ENCODE data around the gene IFT27. TPM values are rescaled to one million over a fixed set of nuclear protein-coding genes. Genes with fewer than 3 reads are reported as not detected.
"Not testable (repeated sequence)": the region's sequence is repeated elsewhere in the genome, so short reads cannot be mapped to it uniquely, and the experiment has no call there.

The IFT27 gene
- total RNA-seq, 1 donor from 2014 or later: 26.9 TPM

DNA sequence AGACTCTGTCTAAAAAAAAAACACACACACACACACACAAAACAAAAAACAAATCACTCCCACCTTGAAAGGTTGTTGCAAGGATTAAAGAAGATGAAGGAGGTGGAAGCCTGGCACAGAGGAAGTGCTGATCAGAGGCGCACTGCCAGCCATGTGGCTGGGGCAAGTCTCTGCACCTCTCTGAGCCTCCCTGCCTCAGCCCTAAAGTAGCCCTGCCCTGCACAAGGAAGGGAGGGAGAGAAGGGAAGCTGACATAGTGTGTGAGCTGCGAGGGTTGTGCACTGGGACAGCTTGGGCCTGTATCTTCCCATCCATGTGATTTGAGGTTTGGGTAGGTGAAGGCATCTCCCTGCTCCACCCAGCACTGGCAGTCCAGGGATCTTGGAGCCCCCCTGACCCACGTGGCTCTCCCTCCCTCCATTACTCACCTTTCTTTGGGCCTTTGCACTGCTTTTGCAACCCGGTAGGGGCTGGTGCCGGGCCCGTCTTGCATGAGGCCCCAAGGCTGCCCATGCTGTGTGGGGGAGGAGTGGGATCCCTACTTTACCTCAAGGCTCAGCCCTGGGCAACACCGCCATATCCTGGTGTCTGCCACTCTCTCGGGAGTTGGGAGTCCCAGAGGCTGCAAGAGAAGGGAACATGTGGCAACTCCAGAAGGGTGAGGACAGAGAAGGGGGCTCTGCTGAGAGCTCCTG, 30.5 kb downstream of the IFT27 start:
- intact Hi-C loops (cut with micrococcal nuclease): no loop called here

DNA sequence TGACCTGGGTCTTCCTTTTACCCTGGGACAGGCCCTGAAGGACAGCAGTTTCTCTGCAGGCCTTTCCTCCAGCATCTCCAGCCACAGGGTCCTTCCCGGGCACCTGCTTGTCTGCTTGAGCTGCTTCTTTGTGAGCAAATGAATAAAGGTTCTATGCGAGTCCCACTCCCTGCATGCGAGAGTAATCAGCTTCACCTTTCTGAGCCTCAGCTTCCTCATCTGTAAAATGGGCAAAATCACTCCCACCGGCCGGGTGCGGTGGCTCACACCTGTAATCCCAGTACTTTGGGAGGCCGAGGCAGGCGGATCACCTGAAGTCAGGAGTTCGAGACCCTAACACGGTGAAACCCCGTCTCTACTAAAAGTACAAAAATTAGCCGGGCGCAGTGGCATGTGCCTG, 31.1 kb downstream of the IFT27 start:
- intact Hi-C loops (cut with micrococcal nuclease): no loop called here

DNA sequence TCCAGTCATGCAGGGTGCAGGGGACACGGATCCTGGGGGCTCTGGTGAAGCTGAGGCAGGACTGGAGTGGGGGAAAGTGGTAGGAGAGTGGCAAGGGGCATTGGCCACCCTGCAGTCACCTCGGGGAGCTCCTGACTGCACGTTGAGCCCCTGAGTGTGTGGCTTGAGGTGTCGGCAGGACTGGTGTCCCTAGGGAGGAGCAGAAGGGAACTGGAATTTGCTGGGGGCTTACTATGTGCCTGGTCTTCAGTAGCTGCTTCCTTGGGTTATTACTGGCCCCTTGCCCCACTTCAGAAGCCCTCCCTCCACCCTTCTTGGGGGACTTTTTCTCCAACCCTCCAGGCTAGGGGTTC, 31.5 kb downstream of the IFT27 start:
- intact Hi-C loops (cut with micrococcal nuclease): no loop called here

DNA sequence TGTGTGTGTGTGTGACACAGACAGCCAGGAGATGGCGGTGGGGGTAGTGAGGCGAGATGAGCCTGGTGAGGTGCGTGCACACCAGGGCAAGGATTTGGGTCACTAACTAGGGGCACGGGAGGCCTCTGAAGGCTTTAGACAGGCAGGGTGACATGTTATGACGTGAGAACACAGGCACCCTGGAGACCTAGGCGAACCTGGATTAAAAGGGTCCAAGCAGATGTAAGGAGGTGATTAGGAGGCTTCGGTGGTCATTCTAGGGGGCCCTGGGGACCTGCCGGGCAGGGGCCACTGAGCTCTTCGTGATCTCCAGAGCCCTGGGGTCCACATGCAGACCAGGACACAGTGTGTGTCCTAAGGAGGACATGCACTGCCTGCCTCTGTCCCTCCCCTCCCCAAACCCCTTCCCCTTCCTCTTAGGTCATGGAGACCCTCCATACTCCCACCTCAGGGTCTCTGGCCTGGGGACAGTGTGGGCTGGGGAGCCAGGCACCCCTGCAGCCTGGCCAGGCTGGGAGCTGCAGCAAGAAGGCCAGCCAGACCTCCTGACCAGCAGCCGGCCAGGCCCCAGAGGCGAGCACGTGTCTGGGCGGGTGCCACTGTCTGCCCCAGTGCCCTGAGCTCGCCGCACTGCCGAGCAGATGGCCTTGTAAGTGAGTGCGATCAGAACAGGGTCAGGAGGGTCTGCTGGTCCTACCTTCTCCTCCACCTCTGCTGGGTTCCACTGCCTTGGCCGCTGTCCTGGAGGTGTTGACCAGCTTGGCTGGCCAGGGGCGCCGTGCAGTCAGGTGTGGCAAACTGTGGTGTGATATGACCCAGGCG, 32.1 kb downstream of the IFT27 start:
- intact Hi-C loops (cut with micrococcal nuclease): no loop called here

DNA sequence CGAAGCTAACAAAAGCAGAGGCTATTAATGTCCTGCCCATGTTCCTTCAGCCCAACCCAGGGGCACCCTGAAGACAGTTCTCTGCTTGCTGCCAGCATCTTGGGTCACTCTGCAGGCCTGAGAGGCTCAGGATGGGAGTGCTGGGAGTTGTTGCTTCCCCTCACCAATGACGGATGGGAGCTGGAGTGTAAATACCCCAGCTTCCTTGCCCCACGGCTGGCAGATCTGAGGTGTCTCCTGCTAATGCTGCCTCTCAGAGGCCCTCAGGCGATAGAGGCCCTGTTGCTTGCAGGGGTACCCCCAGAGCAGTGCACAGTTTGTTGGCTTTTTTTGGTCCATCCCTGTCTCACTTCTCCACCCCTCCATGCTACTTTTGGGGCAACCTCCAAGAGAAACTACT, 32.9 kb downstream of the IFT27 start:
- intact Hi-C loops (cut with micrococcal nuclease): no loop called here

DNA sequence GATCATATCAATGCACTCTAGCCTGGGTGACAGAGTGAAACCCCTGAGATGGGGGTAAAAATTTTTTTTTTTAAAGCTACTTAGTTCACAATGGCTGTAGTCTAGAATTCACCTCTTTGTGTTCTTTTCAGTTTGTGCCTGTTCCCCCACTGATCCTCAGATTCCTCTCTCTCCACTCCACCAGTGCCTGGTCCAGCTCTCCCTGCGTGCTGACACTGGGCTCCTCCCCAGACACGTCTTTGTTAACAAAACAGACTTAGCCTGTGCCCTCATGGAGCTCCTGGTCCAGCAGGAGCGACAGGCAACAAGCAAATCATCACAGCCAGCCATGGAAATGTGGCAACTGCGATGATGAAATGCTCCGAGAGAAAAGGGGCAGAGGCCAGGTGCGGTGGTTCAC, 34.0 kb downstream of the IFT27 start:
- intact Hi-C loops (cut with micrococcal nuclease): no loop called here

DNA sequence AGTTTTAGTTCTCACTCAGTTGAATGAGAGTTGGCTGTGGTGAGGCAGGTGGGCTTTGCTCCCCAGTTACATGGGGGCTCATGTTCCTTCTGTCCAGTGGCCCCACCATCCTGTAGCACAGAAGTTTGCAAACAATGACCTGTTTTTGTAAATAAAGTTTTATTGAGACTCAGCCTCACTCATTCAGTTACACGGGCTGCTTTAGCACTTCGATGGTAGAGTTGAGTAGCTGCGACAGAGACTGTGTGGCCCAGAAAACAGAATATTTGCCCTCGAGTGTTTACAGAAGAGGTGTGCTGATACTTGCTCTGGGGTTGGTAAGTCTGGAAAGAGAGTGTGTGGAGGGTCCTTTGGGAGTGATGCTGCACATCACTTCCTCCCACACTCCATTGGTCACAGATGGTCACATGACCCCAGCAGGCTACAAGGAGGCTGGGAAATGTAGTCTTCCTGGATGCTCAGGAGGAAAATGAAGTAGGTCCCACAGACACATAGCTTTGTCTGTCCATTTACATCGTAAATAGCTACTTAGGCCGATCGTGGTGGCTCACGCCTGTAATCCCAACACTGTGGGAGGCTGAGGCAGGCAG, 34.6 kb downstream of the IFT27 start:
- intact Hi-C loops (cut with micrococcal nuclease): no loop called here

DNA sequence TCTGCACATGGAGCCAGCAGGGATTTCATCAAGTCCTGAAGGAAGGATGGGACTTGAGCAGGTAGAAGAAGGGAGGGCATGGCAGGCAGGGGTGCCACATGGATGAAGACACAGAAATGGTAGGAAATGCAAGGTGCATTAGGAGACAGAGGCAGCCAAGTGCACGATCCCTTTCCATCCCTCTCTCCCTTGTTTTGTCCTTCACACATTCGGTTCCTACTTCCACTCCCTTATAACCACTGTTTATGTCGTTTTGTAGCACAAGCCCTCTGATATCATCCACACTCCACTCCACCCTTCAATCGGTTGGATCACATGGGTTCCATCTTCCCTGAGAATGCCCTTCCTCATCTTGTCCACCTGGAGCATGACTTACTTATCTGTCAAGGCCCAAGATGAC, 35.2 kb downstream of the IFT27 start:
- intact Hi-C loops (cut with micrococcal nuclease): no loop called here

DNA sequence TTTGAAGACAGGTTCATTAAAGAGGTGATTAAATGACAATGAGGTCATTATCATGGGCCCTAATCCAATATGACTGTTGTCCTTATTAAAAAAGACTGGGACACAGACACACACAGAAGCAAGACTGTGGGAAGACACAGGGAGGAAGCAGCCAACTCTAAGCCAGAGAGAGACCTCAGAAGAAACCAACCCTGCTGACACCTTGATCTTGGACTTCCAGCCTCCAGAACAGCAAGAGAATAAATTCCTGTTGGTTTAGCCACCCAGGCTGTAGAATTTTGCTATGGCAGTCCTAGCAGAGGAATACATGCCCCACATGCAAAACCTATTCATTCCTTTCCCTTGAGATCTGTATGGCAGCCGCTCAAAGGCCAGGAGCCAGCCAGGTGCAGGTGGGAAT, 36.7 kb downstream of the IFT27 start:
- intact Hi-C loops (cut with micrococcal nuclease): no loop called here

DNA sequence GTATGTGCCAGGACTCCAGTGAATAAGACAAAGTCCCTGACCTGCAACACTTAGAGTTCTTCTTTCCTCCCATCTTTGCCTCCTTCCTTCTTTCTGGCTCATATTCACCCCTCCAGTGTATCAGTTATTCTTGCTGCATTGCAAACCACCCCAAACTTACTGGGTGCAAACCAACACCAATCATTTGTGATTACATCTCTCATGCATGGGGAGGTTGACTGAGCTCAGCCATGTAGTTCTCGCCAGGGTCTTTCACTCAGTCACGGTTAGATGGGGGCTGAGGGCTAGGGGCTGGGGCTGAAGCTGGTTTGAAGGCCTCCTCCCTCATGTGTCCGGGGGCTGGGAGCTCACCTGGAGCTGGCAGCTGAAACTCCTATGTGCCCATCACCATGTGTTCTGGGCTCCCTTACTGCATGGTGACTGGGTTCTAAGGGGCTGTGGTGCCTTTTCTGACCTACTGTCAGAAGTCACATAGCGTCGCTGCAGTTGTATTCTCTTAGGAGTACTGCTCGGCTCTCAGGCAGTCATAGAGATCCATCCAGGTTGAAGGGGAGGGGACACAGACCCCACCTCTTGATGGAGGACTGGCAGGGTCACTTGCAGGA, 37.4 kb downstream of the IFT27 start:
- intact Hi-C loops (cut with micrococcal nuclease): no loop called here

DNA sequence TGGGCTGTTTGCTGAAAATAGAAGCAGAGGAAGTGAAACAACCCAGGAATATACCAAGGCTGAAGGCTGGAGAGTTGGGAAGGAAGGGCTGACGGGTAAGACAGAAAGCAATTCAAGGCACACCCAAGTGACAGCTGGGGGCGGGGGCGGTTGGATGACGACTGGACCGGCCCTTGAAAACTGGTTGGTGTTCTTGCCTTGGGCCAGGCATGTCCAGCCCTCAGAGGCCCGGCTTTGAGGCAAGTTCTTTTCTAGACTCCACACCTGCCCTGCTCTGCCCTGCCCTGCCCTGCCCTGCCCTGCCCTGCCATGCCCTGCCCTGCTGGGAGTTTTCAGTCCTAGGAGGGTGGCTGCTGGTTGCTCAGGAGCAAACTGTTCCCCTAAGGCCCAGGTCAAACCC, 38.1 kb downstream of the IFT27 start:
- intact Hi-C loops (cut with micrococcal nuclease): no loop called here

DNA sequence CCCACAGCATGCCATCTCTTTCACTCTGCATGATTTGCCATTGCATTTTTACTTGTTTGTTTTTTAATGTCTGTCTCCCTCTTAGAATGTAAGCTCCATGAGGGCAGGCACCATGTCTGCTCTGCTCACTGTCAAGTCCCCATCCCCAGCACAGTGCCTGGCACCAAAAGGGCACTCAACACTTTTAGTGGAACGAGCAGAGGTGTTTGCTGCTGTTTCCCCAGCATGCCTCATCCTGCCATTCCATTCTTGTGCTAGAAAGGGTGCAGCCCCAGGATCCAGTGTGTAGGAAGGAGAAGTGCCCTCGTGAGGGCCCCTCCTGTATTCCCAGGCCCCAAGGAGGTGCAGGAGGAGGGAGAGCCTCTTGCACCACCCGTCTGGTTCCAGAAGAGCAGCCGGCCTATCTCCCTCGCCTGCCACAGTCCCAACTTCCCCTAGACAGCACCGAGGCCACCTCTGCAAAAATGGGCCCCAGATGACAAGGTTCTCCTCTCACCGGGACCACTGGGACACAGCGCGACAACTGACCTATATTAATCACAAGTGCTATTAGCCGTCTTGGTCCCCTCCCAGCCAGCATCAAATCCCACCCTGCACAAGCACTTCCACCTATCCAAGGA, 39.1 kb downstream of the IFT27 start:
- intact Hi-C loops (cut with micrococcal nuclease): no loop called here

DNA sequence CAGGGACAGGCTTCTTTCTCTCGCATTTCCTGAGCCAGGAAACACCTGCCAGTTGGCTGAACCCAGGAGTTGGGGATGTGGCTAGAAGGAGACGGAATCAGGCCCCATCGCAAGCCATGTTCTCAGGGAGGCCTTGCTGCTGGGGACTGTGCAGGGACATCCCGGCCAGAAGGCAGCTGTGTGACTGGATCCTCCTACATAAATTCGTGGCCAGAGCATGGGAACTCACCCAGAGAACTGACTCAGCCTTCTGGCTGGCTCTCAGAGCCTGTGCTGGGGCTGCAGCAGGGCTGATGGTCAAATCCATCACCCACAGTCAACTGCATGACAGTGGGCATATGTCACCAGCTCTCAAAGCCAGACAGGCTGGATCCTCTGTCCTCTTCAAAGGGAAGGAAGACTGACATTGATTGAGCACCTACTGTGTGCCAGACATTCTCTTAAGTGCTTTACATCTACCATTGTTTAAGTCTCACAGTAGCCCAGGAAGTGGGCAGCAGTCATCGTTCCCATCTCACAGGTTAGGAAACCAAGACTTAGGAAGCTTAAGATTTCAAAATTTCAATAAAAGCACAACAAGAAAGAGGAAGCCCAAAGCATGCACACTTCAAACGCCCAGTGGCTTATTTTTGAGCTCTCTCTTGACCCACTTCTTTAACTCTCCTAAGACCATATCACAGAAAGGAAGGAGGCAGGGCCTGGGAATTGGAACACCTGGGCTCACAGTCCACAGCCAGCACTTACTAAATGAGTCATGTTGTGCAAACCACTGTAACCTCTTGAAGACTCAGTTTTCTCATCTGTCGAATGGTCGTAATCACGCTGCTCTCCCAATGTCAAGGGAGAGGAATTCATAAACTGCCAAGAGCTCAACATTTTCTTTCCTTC, 41.5 kb downstream of the IFT27 start:
- intact Hi-C loops (cut with micrococcal nuclease): no loop called here

DNA sequence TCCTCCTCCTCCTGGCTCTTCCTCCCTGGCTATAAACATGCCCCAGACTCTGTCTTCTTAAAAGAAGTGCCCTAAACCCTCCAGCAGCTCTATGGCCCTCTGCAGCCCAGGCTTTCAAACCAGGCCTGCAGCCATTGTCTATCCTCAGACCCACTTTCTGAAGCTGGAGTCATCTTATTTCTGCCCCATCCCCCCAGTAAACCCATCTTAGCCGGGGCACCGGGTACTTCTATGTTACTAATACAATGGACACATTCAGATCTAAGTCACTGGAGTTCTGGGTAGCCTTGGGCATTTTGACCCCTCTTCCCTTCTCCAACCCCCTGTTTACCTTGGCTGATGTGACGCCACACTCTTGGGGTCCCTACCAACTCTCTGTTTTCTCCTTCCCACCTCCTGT, 42.6 kb downstream of the IFT27 start:
- intact Hi-C loops (cut with micrococcal nuclease): no loop called here

DNA sequence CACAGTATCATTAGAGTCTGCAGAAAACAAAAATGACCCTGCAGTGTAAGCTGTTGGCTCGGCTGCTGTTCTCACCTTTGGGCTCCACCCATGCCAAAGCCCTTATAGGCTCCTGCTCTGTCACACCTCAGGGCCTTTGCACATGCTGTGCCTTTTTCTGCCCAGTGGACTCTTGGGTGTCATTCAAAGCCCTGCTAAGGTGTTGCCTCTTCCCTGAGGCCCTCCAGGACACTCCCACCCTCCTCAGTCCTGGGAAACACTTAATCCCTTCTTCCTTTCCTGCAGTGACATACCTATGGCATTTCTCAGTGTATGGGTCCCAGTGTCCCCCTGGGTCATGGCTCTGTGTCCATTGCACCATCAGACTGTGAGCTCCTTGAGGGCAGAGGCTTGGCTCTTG, 43.3 kb downstream of the IFT27 start:
- intact Hi-C loops (cut with micrococcal nuclease): no loop called here

DNA sequence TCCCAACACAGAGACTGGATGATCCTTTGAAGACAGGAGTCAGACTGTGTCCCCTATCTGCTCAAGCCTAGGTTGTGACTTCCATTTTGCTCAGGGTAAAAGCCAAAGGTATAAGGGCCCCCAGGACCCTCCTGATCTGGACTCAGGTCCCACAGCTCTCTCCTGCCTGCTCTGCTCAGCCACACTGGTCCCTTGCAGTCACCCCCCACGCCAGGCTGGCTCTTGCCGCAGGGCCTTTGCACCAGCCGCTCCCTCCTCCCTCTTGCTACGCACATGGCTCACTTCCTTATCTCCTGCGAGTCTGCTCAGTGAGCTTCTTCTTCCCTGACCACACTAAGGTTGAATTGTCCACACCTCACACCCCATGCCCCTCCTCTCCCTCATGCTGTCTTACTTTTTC, 44.0 kb downstream of the IFT27 start:
- intact Hi-C loops (cut with micrococcal nuclease): no loop called here

DNA sequence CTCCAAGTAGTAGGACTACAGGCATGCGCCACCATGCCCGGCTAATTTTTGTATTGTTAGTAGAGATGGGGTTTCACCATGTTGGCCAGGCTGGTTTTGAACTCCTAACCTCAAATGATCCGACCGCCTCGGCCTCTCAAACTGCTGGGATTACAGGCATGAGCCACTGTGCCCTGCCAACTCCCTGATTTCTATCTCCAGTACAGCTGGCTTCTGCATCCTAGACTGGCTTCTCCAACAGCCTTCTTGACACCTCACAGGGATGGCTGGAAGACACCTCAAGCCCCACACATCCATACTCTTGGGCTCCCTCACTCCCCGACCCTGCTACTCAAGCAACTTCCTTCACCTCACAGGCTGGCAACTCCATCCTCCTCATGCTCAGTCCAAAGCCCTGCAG, 44.6 kb downstream of the IFT27 start:
- intact Hi-C loops (cut with micrococcal nuclease): not testable (repeated sequence)

DNA sequence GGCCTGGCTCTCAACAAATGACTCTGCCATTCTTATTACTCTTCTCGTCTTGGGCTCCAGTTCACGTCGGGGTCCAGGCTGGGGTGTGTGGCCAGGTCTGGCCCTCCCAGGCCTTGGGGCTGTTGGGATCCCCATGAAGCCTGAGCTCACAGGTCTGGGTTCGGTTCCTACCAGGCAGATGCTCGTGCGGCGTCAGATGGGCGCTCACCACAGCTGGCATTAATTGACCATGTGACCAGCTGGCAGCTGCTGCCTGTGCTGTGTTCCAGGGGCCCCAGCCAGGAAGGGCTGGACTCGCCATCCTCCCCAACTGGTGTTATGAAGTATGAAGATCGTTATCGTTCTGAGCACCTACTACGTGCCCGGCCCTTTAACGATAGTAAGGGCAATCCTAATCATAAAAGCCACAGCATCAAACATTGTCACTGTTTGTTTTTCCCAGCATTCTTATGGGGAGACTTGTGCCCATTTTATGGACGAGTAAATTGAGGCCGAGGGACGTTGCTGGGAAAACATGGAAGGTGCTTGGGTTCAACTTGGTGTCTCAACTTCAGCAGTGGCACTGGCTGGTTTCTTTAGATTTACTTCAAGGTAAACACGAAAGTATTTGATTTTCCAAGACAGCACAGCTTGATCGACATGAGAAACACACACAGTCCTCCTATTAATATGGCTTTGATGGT, 45.6 kb downstream of the IFT27 start:
- intact Hi-C loops (cut with micrococcal nuclease): no loop called here

DNA sequence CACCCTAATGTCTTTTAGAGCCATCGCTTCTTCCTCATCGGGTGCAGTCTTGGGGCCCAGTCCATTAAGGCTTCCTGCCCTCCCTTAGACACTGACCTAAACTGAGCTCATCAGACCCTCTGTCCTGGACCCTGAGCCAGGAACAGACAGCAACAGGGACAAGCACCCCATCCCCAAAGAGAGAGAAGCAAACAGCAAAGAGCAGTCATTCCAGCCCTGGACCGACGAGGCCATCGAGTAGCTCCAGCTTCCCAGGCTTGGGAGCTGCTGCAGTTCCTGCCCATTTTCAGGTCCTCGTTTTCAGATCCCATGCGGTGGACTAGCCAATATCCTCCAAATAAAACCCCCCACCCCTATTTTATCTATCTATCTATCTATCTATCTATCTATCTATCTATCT, 46.6 kb downstream of the IFT27 start:
- intact Hi-C loops (cut with micrococcal nuclease): no loop called here

DNA sequence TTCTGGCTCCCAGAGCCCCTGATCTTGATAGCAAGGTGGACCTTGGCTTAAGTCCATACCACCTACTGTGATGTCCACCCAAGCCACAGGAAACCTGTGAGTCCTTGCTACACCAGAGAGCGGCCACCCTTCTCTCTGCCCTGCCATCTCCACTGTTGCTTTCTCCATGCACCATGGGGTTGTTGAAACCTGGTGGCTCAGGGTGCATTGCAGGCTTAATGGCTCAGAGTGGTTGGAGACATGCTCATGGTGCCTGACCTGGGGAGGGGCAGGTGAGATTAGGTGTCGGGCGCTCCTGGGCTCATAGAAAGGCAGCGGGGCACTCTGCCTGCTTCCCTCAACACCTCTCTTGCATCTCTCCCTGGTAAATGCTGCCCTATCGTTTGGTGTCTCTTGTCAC, 47.4 kb downstream of the IFT27 start:
- intact Hi-C loops (cut with micrococcal nuclease): no loop called here

Data from T-helper 2 cell treated with Interferon-gamma antibody and Interleukin-4, amounts not matched to agents 100 ng/mL and 5 ng/mL, for 36 hours (primary cell).